Stimulated activated naive CD4-positive, alpha-beta T cell (primary cell): ENCODE results near the gene CDC42BPA.
"Not testable (repeated sequence)": the region's sequence is repeated elsewhere in the genome, so short reads cannot be mapped to it uniquely, and the experiment has no call there.

Source experiments
- DNase-seq, 6 experiments: peaks; one replicate each; lab custom pipeline; 2025; lab: John Stamatoyannopoulos, UW

CDC42BPA gene

DNA sequence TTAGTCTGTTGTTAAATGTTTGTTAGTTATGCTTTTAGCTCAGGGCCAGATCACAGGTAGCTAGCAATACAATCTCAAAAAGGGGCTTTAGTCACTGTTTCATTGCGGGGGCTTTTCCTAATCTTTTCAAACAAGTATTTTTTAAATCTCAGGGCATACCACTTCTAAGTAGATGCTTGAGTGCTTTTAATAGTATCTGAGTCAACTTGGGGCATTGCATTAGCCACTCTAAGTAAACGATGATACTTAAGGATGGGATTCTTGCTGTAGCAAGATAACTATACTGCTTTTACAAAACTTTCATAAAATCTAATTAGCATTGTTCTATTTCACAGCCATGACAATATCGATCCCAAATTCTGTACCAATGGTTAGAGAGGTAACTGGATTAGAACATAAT, 11.6 kb downstream of the CDC42BPA start:
- DNase-seq, result no peak

DNA sequence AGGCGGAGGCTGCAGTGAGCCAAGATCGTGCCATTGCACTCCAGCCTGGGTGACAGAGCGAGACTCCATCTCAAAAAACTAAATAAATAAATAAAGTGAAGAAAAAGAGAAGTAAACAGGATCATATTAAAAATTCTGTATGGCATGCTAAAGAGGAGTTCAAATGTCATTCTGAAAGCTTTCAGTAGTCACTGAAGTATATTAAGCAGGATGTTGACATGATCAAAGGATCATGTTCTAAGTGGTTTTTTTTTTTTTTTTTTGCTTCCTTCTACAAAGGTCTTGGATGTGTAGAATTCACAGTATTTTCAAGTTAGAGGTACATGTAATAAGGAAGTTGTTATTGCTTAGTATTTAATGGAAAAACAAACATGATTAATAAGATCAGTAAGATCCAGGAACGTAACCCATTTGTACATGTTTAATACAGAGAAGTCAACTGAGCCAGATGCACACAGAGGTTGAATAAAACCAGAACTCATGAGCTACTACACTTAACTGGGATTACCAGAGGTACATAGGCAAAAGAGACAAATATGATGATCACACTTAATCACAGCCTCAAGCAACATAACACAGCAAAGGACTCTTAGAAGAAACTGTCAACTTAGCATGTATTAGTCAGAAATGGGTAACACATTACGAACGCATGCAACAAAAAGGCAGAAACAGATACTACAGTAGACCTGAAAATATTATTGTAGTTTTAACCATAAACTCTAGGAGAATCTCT, 12.2 kb downstream of the CDC42BPA start:
- peak in 2 of 6 experiments; percentile 25 to 29 for DNase-seq

GRCh38 chr1:227304665-227305064, 13.6 kb downstream of the CDC42BPA start:
- no peak for DNase-seq

DNA sequence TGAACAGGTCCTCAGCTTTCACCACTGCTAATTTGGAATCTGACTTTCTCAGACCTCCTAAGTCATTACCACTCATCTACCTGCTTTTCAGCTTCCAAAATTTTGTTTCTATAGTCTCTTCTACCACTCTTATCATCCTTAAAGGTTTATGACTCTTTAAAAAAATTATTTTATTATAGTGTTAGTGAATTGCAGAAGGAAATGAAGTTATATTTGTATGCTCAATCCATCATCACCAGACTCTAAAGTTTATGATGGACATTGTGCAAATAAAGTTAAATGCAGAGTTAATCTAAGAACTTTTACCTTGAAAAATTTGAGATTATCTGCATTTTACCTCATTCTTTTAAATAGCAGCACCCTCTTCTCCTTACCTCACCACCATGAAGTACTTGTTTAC, 14.6 kb downstream of the CDC42BPA start:
- no peak for DNase-seq

DNA sequence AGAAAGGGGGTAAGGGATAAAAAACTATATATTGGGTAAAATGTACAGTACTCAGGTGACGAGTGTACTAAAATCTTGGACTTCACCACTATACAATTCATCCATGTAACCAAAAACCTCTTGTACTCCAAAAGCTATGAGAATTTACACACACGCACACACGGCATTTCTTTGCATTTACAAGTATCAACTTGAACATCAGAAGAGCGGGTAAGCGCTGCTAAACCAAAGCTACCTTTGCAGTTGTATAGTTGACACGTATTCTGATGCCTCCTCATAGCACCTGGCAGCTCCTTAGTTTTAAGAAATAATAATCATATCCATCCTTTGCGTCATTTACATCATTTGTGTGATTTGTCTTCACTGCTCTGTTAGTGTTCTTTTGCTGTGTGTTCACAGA, 17.6 kb downstream of the CDC42BPA start:
- no peak for DNase-seq

GRCh38 chr1:227299688-227300087, 18.6 kb downstream of the CDC42BPA start:
- DNase-seq, result no peak

DNA sequence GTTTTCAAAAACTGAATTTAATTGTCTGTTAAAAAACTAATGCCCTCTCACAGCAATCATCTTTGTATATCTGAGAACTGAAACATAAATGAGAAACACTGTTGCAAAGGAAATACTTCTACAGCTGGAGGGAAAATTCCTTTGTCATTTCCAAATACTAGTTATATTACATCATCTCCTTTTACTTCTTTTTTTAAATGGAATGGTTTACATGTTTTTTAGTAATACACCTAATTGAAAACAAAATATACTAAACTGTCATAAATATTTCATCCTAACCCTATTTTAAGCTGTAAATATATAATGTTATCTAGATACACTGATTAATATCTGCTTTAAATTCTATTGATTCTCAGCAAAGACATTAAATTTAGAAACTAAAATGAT, 19.1 kb downstream of the CDC42BPA start:
- no peak for DNase-seq

GRCh38 chr1:227298512-227299240, 19.6 kb downstream of the CDC42BPA start:
- DNase-seq, result no peak

DNA sequence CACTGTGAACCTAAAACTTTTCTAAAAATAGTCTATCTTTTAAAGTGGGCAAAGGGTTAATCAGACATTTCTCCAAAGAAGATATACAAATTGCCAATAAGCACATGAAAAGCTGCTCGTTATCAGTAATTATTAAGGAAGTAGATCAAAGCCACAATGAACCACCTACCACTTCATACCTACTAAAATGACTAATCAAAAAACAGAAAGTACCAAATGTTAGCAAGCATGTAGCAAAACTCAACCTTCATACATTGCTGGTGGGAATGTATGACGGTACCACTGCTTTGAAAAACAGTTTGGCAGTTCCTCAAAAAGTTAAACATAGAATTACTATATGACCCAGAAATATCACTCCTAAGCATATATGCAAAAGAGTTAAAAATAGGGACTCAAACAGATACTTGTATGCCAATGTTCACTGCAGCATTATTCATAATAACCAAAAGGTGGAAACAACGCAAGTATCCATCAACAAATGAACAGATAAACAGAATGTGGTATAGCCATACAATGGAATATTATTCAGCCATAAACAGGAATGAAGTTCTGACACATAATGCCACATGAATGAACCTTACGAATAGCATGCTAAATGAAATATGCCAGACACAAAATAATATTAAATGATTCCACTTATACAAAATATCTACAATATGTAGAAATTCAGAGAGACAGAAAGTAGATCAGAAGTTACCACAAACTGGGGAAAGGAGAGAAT, 21.1 kb downstream of the CDC42BPA start:
- no peak for DNase-seq

DNA sequence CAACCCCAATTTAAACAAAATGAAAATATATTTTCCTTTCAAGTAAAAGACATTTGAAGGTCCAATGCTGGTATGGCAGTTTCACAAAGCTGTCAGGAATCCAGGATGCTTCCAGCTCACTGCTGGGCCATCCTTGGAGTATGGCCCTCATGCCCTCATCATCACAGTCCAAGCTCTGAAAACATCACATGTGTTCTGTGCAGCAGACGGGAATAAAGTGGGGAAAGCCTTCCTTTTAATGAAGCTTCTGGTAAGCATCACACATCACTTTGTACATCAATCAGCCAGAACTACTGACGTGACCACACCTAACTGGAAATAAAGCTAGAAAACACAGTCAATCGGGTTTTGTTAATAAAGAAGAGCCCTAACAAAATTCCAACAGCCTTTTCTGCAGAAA, 22.7 kb downstream of the CDC42BPA start:
- DNase-seq, result no peak

GRCh38 chr1:227285745-227286144, 32.5 kb downstream of the CDC42BPA start:
- DNase-seq, result no peak

- no peak for DNase-seq
These were observed 36.9 kb downstream of the CDC42BPA start for GRCh38 chr1:227281371-227281770.

GRCh38 chr1:227280836-227281235, 37.5 kb downstream of the CDC42BPA start:
- no peak for DNase-seq

DNA sequence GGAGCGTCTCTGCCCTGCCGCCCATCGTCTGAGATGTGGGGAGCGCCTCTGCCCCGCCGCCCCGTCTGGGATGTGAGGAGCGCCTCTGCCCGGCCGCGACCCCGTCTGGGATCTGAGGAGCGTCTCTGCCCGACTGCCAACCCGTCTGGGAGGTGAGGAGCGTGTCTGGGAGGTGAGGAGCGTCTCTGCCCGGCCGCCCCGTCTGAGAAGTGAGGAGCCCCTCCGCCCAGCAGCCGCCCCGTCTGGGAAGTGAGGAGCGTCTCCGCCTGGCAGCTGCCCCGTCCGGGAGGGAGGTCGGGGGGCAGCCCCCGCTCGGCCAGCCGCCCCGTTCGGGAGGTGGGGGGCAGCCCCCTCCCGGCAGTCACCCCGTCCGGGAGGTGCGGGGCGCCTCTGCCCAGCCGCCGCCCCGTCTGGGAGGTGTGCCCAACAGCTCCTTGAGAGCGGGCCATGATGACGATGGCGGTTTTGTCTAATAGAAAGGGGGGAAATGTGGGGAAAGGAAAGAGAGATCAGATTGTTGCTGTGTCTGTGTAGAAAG, 42.1 kb downstream of the CDC42BPA start:
- not testable (repeated sequence) for DNase-seq

- DNase-seq, result no peak
These were observed 44.7 kb downstream of the CDC42BPA start for GRCh38 chr1:227273557-227273956.

- no peak for DNase-seq
These were observed 45.9 kb downstream of the CDC42BPA start for GRCh38 chr1:227272428-227272827.

GRCh38 chr1:227270554-227270953, 47.7 kb downstream of the CDC42BPA start:
- DNase-seq, result no peak

GRCh38 chr1:227268943-227269342, 49.3 kb downstream of the CDC42BPA start:
- no peak for DNase-seq

DNA sequence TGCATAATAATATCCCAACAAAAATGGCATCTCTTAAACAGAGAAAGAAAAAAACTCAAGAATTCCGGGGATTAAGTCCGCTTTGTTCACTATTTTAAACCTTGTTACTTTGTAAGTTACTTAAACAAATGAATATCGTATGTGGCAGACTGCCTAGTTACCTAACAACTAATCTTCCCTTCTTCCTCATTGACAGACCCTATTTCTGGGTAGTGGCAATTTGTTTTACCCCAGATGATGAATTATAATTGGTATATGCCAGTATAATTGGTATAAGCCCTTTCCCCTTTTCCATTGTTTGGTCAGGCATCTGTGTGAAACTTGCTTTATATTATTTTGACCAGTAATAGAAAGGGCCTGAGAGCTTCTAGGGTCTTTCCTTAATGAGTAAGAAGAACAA, 52.4 kb downstream of the CDC42BPA start:
- no peak for DNase-seq

- DNase-seq, result no peak
These were observed 54.4 kb downstream of the CDC42BPA start for GRCh38 chr1:227263869-227264268.

- no peak for DNase-seq
These were observed 56.8 kb downstream of the CDC42BPA start for GRCh38 chr1:227261501-227261900.

DNA sequence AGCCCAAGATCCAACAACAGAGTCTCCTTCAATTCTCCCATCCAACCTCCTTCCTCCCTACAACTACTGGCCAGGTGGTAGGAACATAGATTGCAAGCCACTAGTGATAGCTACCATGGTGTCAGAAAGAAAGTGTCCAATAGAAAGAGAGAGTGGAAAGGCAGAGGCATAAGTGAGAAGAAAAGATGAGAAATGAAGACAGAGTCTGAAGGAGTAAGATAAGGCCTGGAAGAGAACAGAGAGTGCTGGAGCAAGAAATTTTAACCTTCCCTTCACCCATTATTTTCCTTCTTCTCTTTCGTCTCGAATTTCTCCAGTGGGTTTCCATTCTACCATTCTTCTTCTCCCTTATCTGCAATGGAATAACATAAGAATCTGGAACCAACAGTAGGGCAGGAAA, 57.9 kb downstream of the CDC42BPA start:
- no peak for DNase-seq

GRCh38 chr1:227257964-227258363, 60.3 kb downstream of the CDC42BPA start:
- no peak for DNase-seq
